Activated CD8-positive, alpha-beta T cell treated with anti-CD3 and anti-CD28 coated beads for 36 hours (primary cell): ENCODE results near the gene PIAS4. TPM values are rescaled to one million over a fixed set of nuclear protein-coding genes. Genes with fewer than 3 reads are reported as not detected.

Experiments
- ATAC-seq: fragments of 200-7000 bp; cut with Tn5 transposase; one replicate; pipeline ENCODE4 v1.10.0; 2021; ENCODE audit warnings: mild to moderate bottlenecking, moderate library complexity
- CTCF ChIA-PET: fragments of 350-600 bp; sonication (Branson Sonifier 250); formaldehyde crosslinking; loops from one replicate; lab custom pipeline; 2021; ENCODE audit warnings: antibody characterized with exemption; lab: Charles Lee
- POLR2A ChIA-PET: fragments of 350-600 bp; sonication (Branson Sonifier 250); formaldehyde crosslinking; loops from one replicate; lab custom pipeline; 2021; ENCODE audit warnings: antibody characterized with exemption; lab: Charles Lee
- DNase-seq: peaks from one replicate; pipeline ENCODE4 v3.0.0-alpha.2; 2020
- H3K27ac Mint-ChIP-seq: one replicate; pipeline ENCODE4 v1.8.0; 2021; ENCODE audit warnings: mild to moderate bottlenecking, mixed read lengths
- H3K27me3 Mint-ChIP-seq: one replicate; pipeline ENCODE4 v1.8.0; 2021; ENCODE audit warnings: mixed read lengths
- H3K36me3 Mint-ChIP-seq: one replicate; pipeline ENCODE4 v1.8.0; 2021; ENCODE audit warnings: low read depth, mixed read lengths
- H3K4me1 Mint-ChIP-seq: one replicate; pipeline ENCODE4 v1.8.0; 2021; ENCODE audit warnings: low read depth, mixed read lengths
- H3K4me3 Mint-ChIP-seq: one replicate; pipeline ENCODE4 v1.8.0; 2021; ENCODE audit warnings: mild to moderate bottlenecking, moderate library complexity, mixed read lengths
- H3K9me3 Mint-ChIP-seq: one replicate; pipeline ENCODE4 v1.8.0; 2021; ENCODE audit warnings: mixed read lengths
- intact Hi-C: fragments of 100-400 bp; cut with micrococcal nuclease; formaldehyde crosslinking; loops from one replicate; pipeline ENCODE4 v1.10.0; 2022
- total RNA-seq, 2 experiments: library from RNA; stranded (reverse); gene quantifications; one replicate each; pipeline ENCODE4 v1.2.3, GENCODE V29; 2021
- TF ChIP-seq, protein P1 (sequence below): fragments of 200-600 bp; IDR thresholded peaks from one replicate; pipeline ENCODE4 v1.8.0; 2022; ENCODE audit warnings: antibody characterized with exemption, mild to moderate bottlenecking

Gene PIAS4
- total RNA-seq, 2 experiments from 2014 or later = 22.2 TPM

- intact Hi-C loops = no loop called here
- peak overlapping the region; percentile 84 for H3K27ac Mint-ChIP-seq
- H3K4me3 Mint-ChIP-seq = no peak overlapping the region
These were observed 44.8 kb downstream of the PIAS4 start for GRCh38 chr19:4052114-4052992.

GRCh38 chr19:4052993-4053422 lies 45.5 kb downstream of the PIAS4 start:
- no peaks in the 10 kb centered on the region for H3K9me3 Mint-ChIP-seq
- H3K4me3 Mint-ChIP-seq = no peak overlapping the region
- H3K27me3 Mint-ChIP-seq = no peaks in the 10 kb centered on the region
- TF ChIP-seq, protein P1, sequence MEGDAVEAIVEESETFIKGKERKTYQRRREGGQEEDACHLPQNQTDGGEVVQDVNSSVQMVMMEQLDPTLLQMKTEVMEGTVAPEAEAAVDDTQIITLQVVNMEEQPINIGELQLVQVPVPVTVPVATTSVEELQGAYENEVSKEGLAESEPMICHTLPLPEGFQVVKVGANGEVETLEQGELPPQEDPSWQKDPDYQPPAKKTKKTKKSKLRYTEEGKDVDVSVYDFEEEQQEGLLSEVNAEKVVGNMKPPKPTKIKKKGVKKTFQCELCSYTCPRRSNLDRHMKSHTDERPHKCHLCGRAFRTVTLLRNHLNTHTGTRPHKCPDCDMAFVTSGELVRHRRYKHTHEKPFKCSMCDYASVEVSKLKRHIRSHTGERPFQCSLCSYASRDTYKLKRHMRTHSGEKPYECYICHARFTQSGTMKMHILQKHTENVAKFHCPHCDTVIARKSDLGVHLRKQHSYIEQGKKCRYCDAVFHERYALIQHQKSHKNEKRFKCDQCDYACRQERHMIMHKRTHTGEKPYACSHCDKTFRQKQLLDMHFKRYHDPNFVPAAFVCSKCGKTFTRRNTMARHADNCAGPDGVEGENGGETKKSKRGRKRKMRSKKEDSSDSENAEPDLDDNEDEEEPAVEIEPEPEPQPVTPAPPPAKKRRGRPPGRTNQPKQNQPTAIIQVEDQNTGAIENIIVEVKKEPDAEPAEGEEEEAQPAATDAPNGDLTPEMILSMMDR = no peak
- H3K27ac Mint-ChIP-seq = peak overlapping the region; percentile 65
- ATAC-seq = no peak
- no peak for DNase-seq
- H3K36me3 Mint-ChIP-seq = peaks cover 55% of the 10 kb centered on the region
- ChIA-PET CTCF (no interaction called here), POLR2A (no interaction called here)
- intact Hi-C loops = no loop called here
- peaks cover 46% of the 10 kb centered on the region for H3K4me1 Mint-ChIP-seq

More at GRCh38 chr19:4052114-4052992, 44.8 kb downstream of the PIAS4 start:
- H3K4me1 Mint-ChIP-seq = peaks cover 41% of the 10 kb centered on the region
- H3K36me3 Mint-ChIP-seq = peaks cover 50% of the 10 kb centered on the region
- no peaks in the 10 kb centered on the region for H3K27me3 Mint-ChIP-seq
- H3K9me3 Mint-ChIP-seq = no peaks in the 10 kb centered on the region
- CTCF ChIA-PET = interaction anchor here (1.1 kb wide), 1 partner anchor 88 kb away, joined by 3 read pairs; no protein-coding TSS in a partner anchor
- TF ChIP-seq, protein P1 = no peak
- POLR2A ChIA-PET = no interaction called here
- DNase-seq (no peak), ATAC-seq (peak; percentile 35)

GRCh38 chr19:4053423-4054324 lies 46.1 kb downstream of the PIAS4 start:
- no peak for DNase-seq
- H3K4me3 Mint-ChIP-seq = no peak overlapping the region
- H3K4me1 Mint-ChIP-seq = peaks cover 49% of the 10 kb centered on the region
- POLR2A ChIA-PET = no interaction called here
- intact Hi-C loops = no loop called here
- ATAC-seq = no peak
- no peaks in the 10 kb centered on the region for H3K27me3 Mint-ChIP-seq
- peak overlapping the region; percentile 65 for H3K27ac Mint-ChIP-seq
- no peaks in the 10 kb centered on the region for H3K9me3 Mint-ChIP-seq
- TF ChIP-seq, protein P1 = no peak
- peaks cover 55% of the 10 kb centered on the region for H3K36me3 Mint-ChIP-seq
- CTCF ChIA-PET = no interaction called here

GRCh38 chr19:4054441-4055208 lies 47.1 kb downstream of the PIAS4 start:
- Mint-ChIP-seq H3K4me3 (no peak overlapping the region), H3K36me3 (peaks cover 54% of the 10 kb centered on the region), H3K27me3 (no peaks in the 10 kb centered on the region), H3K27ac (no peak overlapping the region), H3K9me3 (no peaks in the 10 kb centered on the region), H3K4me1 (peaks cover 54% of the 10 kb centered on the region)
- ChIA-PET POLR2A (no interaction called here), CTCF (no interaction called here)
- intact Hi-C loops = no loop called here
- DNase-seq = no peak
- ATAC-seq = no peak
- TF ChIP-seq, protein P1 = no peak
